ENCODE data around the gene CYP8B1.

- no peak for TF ChIP-seq CTCF (conservative IDR thresholded peaks at IDR 0.05 in 1 of 2, IDR thresholded peaks at IDR 0.05 in 1 of 2; ENCODE audit: extremely low read depth in 1 of 2, insufficient read depth in 1 of 2, low read depth in 1 of 2, low read length in 2 of 2)
- TF ChIP-seq EZH2 (IDR thresholded peaks at IDR 0.05; ENCODE audit: borderline replicate concordance, low read length) = no peak
Measured at GRCh38 chr3:42872718-42873117, 3.0 kb downstream of the CYP8B1 start.

All from mammary epithelial cell (primary cell).